ENCODE results near the gene KIF23. TPM values are rescaled to one million over a fixed set of nuclear protein-coding genes. Genes with fewer than 3 reads are reported as not detected.

The KIF23 gene
- total RNA-seq, 1 experiment from 2014 or later: 87.8 TPM

DNA sequence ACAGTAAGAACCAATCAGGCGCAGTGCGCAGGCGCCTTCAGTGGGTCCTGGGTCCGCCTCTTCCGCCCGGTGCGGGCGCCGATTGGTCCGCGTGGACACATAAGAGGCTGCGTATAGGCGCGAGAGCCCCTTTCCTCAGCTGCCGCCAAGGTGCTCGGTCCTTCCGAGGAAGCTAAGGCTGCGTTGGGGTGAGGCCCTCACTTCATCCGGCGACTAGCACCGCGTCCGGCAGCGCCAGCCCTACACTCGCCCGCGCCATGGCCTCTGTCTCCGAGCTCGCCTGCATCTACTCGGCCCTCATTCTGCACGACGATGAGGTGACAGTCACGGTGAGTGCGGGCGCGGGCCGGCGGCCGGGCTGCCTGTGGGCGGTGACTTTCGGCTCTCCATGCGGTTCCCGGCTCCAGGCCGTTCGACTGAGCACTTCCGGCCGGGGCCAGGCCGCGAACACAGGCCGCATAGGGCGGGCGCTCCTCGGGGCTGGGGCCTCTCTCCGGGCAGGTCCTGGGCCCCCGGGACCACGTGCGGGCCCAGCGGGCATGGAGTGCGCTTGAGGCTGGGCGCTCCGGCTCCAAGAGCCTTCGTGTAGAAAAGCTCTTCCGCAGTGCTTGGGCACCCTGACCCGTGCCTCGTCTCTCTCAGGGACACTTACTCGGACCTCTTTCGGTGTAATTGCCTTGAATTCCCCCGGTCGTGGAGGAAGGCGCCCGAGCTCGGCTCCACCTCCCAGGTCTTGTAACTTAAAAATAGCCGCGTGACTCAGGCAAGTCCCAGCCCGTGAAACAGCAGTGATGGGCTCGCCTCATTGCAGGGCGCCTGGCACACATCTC is 38.8 kb downstream of the KIF23 start, which contains the start of gene RPLP1 (continued):
- TF ChIP-seq, protein P1, sequence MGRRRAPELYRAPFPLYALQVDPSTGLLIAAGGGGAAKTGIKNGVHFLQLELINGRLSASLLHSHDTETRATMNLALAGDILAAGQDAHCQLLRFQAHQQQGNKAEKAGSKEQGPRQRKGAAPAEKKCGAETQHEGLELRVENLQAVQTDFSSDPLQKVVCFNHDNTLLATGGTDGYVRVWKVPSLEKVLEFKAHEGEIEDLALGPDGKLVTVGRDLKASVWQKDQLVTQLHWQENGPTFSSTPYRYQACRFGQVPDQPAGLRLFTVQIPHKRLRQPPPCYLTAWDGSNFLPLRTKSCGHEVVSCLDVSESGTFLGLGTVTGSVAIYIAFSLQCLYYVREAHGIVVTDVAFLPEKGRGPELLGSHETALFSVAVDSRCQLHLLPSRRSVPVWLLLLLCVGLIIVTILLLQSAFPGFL (CRISPR knock-in tag; IDR thresholded peaks at IDR 0.05; ENCODE audit: borderline replicate concordance): no peak
- TF ChIP-seq NR3C1 (CRISPR knock-in tag; conservative IDR thresholded peaks at IDR 0.05; ENCODE audit: low read depth): no peak

DNA sequence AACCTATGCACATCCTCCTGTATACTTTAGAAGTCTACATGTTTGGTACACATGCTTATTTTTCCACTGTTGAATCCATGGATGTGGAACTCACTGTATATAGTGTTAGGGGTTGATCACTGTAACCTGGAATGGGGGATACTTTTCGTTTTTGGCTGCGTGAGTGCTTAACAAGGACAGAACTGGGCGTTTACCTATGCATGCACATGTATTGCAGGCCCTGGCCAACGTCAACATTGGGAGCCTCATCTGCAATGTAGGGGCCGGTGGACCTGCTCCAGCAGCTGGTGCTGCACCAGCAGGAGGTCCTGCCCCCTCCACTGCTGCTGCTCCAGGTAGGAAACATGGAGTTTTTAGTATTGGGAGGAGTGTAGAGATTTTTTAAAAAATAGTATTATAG is 40.8 kb downstream of the KIF23 start:
- Mint-ChIP-seq H3K36me3 (peaks cover 39% of the 10 kb centered on the region), H3K4me3 (peak overlapping the region; percentile 97), H3K27me3 (ENCODE audit: low read depth) (no peaks in the 10 kb centered on the region; the same call in 1 of the 2 replicates), H3K27ac (peak overlapping the region; percentile 98), H3K9me3 (no peaks in the 10 kb centered on the region), H3K4me1 (peaks cover 27% of the 10 kb centered on the region)
- DNase-seq (ENCODE audit: low spot score): no peak
- TF ChIP-seq SOX15 (CRISPR knock-in tag; IDR thresholded peaks at IDR 0.05) (no peak), ATF1 (CRISPR knock-in tag; IDR thresholded peaks at IDR 0.05) (no peak), ZNF219 (CRISPR knock-in tag; IDR thresholded peaks at IDR 0.05; ENCODE audit: borderline replicate concordance) (no peak), ZNF423 (CRISPR knock-in tag; IDR thresholded peaks at IDR 0.05) (no peak), MYBL2 (CRISPR knock-in tag; IDR thresholded peaks at IDR 0.05) (no peak)
- TF ChIP-seq, protein P2, sequence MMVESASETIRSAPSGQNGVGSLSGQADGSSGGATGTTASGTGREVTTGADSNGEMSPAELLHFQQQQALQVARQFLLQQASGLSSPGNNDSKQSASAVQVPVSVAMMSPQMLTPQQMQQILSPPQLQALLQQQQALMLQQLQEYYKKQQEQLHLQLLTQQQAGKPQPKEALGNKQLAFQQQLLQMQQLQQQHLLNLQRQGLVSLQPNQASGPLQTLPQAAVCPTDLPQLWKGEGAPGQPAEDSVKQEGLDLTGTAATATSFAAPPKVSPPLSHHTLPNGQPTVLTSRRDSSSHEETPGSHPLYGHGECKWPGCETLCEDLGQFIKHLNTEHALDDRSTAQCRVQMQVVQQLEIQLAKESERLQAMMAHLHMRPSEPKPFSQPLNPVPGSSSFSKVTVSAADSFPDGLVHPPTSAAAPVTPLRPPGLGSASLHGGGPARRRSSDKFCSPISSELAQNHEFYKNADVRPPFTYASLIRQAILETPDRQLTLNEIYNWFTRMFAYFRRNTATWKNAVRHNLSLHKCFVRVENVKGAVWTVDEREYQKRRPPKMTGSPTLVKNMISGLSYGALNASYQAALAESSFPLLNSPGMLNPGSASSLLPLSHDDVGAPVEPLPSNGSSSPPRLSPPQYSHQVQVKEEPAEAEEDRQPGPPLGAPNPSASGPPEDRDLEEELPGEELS (CRISPR knock-in tag; IDR thresholded peaks at IDR 0.05): no peak
- TF ChIP-seq, protein P3, sequence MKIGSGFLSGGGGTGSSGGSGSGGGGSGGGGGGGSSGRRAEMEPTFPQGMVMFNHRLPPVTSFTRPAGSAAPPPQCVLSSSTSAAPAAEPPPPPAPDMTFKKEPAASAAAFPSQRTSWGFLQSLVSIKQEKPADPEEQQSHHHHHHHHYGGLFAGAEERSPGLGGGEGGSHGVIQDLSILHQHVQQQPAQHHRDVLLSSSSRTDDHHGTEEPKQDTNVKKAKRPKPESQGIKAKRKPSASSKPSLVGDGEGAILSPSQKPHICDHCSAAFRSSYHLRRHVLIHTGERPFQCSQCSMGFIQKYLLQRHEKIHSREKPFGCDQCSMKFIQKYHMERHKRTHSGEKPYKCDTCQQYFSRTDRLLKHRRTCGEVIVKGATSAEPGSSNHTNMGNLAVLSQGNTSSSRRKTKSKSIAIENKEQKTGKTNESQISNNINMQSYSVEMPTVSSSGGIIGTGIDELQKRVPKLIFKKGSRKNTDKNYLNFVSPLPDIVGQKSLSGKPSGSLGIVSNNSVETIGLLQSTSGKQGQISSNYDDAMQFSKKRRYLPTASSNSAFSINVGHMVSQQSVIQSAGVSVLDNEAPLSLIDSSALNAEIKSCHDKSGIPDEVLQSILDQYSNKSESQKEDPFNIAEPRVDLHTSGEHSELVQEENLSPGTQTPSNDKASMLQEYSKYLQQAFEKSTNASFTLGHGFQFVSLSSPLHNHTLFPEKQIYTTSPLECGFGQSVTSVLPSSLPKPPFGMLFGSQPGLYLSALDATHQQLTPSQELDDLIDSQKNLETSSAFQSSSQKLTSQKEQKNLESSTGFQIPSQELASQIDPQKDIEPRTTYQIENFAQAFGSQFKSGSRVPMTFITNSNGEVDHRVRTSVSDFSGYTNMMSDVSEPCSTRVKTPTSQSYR (CRISPR knock-in tag; IDR thresholded peaks at IDR 0.05): no peak
- ChIA-PET POLR2A (interaction anchor here (3.3 kb wide), 1 partner anchor 8 kb away, joined by 27 read pairs; no protein-coding TSS in a partner anchor), CTCF (interaction anchor here (4.4 kb wide), 1 partner anchor 8 kb away, joined by 44 read pairs; no protein-coding TSS in a partner anchor)
- no peak for ATAC-seq

DNA sequence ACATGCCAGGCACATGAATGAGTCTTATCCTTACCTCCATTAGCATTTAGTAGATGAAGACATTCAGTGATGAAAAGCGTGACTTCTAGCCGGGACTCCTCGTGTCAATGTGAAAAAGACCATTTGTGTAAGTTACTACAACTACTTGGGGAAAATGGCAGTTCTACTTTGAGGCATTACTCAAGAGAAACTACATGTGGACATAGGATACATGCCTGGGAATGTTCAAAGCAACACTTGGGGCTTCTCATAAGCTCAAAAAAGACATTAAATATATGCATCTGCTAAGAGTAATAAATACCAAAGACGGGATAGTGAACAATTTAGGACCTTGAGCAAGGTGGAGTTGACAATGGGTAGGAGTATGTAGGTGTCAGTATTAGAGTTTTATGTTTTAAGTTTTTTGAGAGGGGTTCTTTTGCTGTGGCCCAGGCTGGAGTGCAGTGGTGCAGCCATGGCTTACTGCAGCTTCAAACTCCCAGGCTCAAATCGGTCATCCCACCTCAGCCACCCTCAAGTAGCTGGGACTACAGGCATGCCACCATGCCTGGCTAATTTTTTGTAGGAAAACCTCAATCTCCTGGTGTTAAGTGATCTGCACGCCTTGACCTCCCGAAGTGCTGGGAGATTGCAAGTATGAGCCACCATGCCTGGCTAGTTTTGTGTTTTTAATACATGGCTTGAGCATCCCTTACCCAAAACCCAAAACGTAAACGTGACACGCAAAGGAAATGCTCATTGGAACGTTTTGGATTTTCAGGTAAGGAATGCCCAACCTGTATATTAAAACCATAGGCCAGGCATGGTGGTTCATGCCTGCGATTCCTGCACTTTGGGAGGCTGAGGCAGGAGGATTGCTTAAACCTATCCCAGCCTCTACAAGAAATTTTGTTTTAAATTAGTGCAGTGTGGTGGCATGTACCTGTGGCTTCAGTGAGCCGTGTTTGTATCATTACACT is 42.3 kb downstream of the KIF23 start:
- peaks cover 39% of the 10 kb centered on the region for H3K36me3 Mint-ChIP-seq
- peaks cover 27% of the 10 kb centered on the region for H3K4me1 Mint-ChIP-seq
- POLR2A ChIA-PET: no interaction called here
- H3K27me3 Mint-ChIP-seq (ENCODE audit: low read depth): no peaks in the 10 kb centered on the region; the same call in 1 of the 2 replicates
- H3K4me3 Mint-ChIP-seq: no peak overlapping the region
- DNase-seq (ENCODE audit: low spot score): no peak
- CTCF ChIA-PET: interaction anchor here (0.9 to 1.1 kb wide), 2 partner anchors 10 to 11 kb away, joined by 3 to 6 read pairs; no protein-coding TSS in a partner anchor
- no peak for ATAC-seq
- H3K9me3 Mint-ChIP-seq: no peaks in the 10 kb centered on the region
- H3K27ac Mint-ChIP-seq: peak overlapping the region; percentile 98
- TF ChIP-seq, protein P4, sequence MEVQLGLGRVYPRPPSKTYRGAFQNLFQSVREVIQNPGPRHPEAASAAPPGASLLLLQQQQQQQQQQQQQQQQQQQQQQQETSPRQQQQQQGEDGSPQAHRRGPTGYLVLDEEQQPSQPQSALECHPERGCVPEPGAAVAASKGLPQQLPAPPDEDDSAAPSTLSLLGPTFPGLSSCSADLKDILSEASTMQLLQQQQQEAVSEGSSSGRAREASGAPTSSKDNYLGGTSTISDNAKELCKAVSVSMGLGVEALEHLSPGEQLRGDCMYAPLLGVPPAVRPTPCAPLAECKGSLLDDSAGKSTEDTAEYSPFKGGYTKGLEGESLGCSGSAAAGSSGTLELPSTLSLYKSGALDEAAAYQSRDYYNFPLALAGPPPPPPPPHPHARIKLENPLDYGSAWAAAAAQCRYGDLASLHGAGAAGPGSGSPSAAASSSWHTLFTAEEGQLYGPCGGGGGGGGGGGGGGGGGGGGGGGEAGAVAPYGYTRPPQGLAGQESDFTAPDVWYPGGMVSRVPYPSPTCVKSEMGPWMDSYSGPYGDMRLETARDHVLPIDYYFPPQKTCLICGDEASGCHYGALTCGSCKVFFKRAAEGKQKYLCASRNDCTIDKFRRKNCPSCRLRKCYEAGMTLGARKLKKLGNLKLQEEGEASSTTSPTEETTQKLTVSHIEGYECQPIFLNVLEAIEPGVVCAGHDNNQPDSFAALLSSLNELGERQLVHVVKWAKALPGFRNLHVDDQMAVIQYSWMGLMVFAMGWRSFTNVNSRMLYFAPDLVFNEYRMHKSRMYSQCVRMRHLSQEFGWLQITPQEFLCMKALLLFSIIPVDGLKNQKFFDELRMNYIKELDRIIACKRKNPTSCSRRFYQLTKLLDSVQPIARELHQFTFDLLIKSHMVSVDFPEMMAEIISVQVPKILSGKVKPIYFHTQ (CRISPR knock-in tag; IDR thresholded peaks at IDR 0.05): peak; percentile 79
- no peak for TF ChIP-seq MYBL2 (CRISPR knock-in tag; IDR thresholded peaks at IDR 0.05)
- 0 out of 2 replicates have a peak, but pooled peaks have one; percentile 32 for TF ChIP-seq CREB1 (CRISPR knock-in tag; IDR thresholded peaks at IDR 0.05)
- TF ChIP-seq, protein P5, sequence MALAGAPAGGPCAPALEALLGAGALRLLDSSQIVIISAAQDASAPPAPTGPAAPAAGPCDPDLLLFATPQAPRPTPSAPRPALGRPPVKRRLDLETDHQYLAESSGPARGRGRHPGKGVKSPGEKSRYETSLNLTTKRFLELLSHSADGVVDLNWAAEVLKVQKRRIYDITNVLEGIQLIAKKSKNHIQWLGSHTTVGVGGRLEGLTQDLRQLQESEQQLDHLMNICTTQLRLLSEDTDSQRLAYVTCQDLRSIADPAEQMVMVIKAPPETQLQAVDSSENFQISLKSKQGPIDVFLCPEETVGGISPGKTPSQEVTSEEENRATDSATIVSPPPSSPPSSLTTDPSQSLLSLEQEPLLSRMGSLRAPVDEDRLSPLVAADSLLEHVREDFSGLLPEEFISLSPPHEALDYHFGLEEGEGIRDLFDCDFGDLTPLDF (CRISPR knock-in tag; IDR thresholded peaks at IDR 0.05): no peak
- peak; percentile 48; the same call in 1 of the 2 replicates for TF ChIP-seq ZNF416 (CRISPR knock-in tag; IDR thresholded peaks at IDR 0.05)
- TF ChIP-seq ZNF671 (CRISPR knock-in tag; IDR thresholded peaks at IDR 0.05): peak; percentile 48
- TF ChIP-seq SOX15 (CRISPR knock-in tag; IDR thresholded peaks at IDR 0.05): no peak
- peak; percentile 0; the same call in 1 of the 2 replicates for TF ChIP-seq PRRX2 (CRISPR knock-in tag; IDR thresholded peaks at IDR 0.05)
- TF ChIP-seq EMX1 (CRISPR knock-in tag; IDR thresholded peaks at IDR 0.05): peak; percentile 30; the same call in 1 of the 2 replicates
- TF ChIP-seq GABPB1 (CRISPR knock-in tag; IDR thresholded peaks at IDR 0.05): no peak
- TF ChIP-seq, protein P6, sequence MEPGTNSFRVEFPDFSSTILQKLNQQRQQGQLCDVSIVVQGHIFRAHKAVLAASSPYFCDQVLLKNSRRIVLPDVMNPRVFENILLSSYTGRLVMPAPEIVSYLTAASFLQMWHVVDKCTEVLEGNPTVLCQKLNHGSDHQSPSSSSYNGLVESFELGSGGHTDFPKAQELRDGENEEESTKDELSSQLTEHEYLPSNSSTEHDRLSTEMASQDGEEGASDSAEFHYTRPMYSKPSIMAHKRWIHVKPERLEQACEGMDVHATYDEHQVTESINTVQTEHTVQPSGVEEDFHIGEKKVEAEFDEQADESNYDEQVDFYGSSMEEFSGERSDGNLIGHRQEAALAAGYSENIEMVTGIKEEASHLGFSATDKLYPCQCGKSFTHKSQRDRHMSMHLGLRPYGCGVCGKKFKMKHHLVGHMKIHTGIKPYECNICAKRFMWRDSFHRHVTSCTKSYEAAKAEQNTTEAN (CRISPR knock-in tag; IDR thresholded peaks at IDR 0.05): no peak
- peak; percentile 69 for TF ChIP-seq NFATC4 (CRISPR knock-in tag; IDR thresholded peaks at IDR 0.05)
